B cell (primary cell): Measurements from ENCODE around the gene MTCL3.

Experiments used
- EZH2 ChIP-seq: IDR thresholded peaks from 2 replicates; pipeline ENCODE4 v1.6.1; 2012; ENCODE audit warnings: borderline replicate concordance, low read depth, mild to moderate bottlenecking, moderate library complexity, low read length; ENCODE audit not compliant: insufficient read depth, poor library complexity, severe bottlenecking
- TF ChIP-seq, protein P1 (sequence below): fragments of 200-600 bp; IDR thresholded peaks from one replicate; pipeline ENCODE4 v1.8.0; 2022; ENCODE audit warnings: antibody characterized with exemption, mild to moderate bottlenecking

- TF ChIP-seq, protein P1, sequence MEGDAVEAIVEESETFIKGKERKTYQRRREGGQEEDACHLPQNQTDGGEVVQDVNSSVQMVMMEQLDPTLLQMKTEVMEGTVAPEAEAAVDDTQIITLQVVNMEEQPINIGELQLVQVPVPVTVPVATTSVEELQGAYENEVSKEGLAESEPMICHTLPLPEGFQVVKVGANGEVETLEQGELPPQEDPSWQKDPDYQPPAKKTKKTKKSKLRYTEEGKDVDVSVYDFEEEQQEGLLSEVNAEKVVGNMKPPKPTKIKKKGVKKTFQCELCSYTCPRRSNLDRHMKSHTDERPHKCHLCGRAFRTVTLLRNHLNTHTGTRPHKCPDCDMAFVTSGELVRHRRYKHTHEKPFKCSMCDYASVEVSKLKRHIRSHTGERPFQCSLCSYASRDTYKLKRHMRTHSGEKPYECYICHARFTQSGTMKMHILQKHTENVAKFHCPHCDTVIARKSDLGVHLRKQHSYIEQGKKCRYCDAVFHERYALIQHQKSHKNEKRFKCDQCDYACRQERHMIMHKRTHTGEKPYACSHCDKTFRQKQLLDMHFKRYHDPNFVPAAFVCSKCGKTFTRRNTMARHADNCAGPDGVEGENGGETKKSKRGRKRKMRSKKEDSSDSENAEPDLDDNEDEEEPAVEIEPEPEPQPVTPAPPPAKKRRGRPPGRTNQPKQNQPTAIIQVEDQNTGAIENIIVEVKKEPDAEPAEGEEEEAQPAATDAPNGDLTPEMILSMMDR, result peak; percentile 30
- TF ChIP-seq EZH2, result no peak
Observed at GRCh38 chr6:127547215-127547614, 28.1 kb upstream of the MTCL3 start.
